Panc1 (cell line): ENCODE data around the gene ASCC1.
"Not testable (repeated sequence)": the region's sequence is repeated elsewhere in the genome, so short reads cannot be mapped to it uniquely, and the experiment has no call there.

ENCODE experiments used
- SIN3A ChIP-seq: IDR thresholded peaks from 2 replicates; pipeline ENCODE4 v1.6.1; 2012; ENCODE audit warnings: low read depth, mild to moderate bottlenecking, low read length, moderate library complexity, borderline replicate concordance; ENCODE audit not compliant: insufficient read depth
- TF ChIP-seq, protein P1 (sequence below): fragments of 450-650 bp; IDR thresholded peaks from 2 replicates; pipeline ENCODE4 v1.5.1; 2017; ENCODE audit warnings: mild to moderate bottlenecking

DNA sequence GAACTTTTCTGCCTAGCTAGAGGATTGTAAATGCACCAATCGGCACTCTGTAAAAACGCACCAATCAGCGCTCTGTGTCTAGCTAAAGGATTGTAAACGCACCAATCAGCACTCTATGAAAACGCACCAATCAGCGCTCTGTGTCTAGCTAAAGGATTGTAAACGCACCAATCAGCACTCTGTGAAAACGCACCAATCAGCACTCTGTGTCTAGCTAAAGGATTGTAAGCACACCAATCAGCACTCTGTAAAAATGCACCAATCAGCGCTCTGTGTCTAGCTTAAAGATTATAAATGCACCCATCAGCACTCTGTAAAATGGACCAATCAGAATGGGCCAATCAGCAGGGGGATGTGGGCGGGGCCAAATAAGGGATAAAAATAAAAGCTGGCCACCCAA, 79.9 kb downstream of the ASCC1 start:
- TF ChIP-seq, protein P1, sequence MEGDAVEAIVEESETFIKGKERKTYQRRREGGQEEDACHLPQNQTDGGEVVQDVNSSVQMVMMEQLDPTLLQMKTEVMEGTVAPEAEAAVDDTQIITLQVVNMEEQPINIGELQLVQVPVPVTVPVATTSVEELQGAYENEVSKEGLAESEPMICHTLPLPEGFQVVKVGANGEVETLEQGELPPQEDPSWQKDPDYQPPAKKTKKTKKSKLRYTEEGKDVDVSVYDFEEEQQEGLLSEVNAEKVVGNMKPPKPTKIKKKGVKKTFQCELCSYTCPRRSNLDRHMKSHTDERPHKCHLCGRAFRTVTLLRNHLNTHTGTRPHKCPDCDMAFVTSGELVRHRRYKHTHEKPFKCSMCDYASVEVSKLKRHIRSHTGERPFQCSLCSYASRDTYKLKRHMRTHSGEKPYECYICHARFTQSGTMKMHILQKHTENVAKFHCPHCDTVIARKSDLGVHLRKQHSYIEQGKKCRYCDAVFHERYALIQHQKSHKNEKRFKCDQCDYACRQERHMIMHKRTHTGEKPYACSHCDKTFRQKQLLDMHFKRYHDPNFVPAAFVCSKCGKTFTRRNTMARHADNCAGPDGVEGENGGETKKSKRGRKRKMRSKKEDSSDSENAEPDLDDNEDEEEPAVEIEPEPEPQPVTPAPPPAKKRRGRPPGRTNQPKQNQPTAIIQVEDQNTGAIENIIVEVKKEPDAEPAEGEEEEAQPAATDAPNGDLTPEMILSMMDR, result not testable (repeated sequence)
- not testable (repeated sequence) for TF ChIP-seq SIN3A
